Measurements from ENCODE around the gene ERCC3. TPM values are rescaled to one million over a fixed set of nuclear protein-coding genes. Genes with fewer than 3 reads are reported as not detected.
"Not testable (repeated sequence)": the region's sequence is repeated elsewhere in the genome, so short reads cannot be mapped to it uniquely, and the experiment has no call there.

Gene ERCC3
- total RNA-seq, 2 donors from 2014 or later = 51.6 to 58.2 TPM

GRCh38 chr2:127256866-127257265 lies 37.1 kb downstream of the ERCC3 start:
- peaks cover 6% of the 10 kb centered on the region for H3K4me1 Mint-ChIP-seq

GRCh38 chr2:127256381-127256780 lies 37.6 kb downstream of the ERCC3 start:
- Mint-ChIP-seq H3K4me3 (no peak overlapping the region), H3K9me3 (no peaks in the 10 kb centered on the region), H3K27me3 (no peaks in the 10 kb centered on the region), H3K36me3 (ENCODE audit: low read depth) (peaks cover 63% of the 10 kb centered on the region), H3K27ac (no peak overlapping the region), H3K4me1 (peaks cover 6% of the 10 kb centered on the region)
- no peak for ATAC-seq (replicated peaks)

More at GRCh38 chr2:127256866-127257265, 37.1 kb downstream of the ERCC3 start:
- Mint-ChIP-seq H3K27ac (peak overlapping the region; percentile 55), H3K4me3 (no peak overlapping the region), H3K36me3 (ENCODE audit: low read depth) (peaks cover 65% of the 10 kb centered on the region), H3K9me3 (no peaks in the 10 kb centered on the region), H3K27me3 (no peaks in the 10 kb centered on the region)
- ATAC-seq (replicated peaks) = no peak

GRCh38 chr2:127255721-127256120 lies 38.2 kb downstream of the ERCC3 start:
- no peaks in the 10 kb centered on the region for H3K27me3 Mint-ChIP-seq
- H3K4me3 Mint-ChIP-seq = no peak overlapping the region
- no peak for ATAC-seq (replicated peaks)
- H3K4me1 Mint-ChIP-seq = peaks cover 6% of the 10 kb centered on the region
- H3K36me3 Mint-ChIP-seq (ENCODE audit: low read depth) = peaks cover 59% of the 10 kb centered on the region
- no peak overlapping the region for H3K27ac Mint-ChIP-seq
- no peaks in the 10 kb centered on the region for H3K9me3 Mint-ChIP-seq

- H3K27me3 Mint-ChIP-seq = no peaks in the 10 kb centered on the region
- H3K4me3 Mint-ChIP-seq = no peak overlapping the region
- peaks cover 54% of the 10 kb centered on the region for H3K36me3 Mint-ChIP-seq (ENCODE audit: low read depth)
- ATAC-seq (replicated peaks) = no peak
- H3K4me1 Mint-ChIP-seq = peaks cover 6% of the 10 kb centered on the region
- H3K27ac Mint-ChIP-seq = no peak overlapping the region
- H3K9me3 Mint-ChIP-seq = no peaks in the 10 kb centered on the region
These were observed 38.8 kb downstream of the ERCC3 start for GRCh38 chr2:127255146-127255545.

- H3K36me3 Mint-ChIP-seq (ENCODE audit: low read depth) = peaks cover 47% of the 10 kb centered on the region
- peaks cover 3% of the 10 kb centered on the region for H3K4me1 Mint-ChIP-seq
- no peak for ATAC-seq (replicated peaks)
- peak overlapping the region; percentile 34 for H3K27ac Mint-ChIP-seq
- H3K4me3 Mint-ChIP-seq = no peak overlapping the region
- H3K9me3 Mint-ChIP-seq = no peaks in the 10 kb centered on the region
- H3K27me3 Mint-ChIP-seq = no peaks in the 10 kb centered on the region
These were observed 39.5 kb downstream of the ERCC3 start for GRCh38 chr2:127254386-127254981.

- not testable (repeated sequence) for H3K4me3 Mint-ChIP-seq; H3K27me3 Mint-ChIP-seq; H3K27ac Mint-ChIP-seq; H3K4me1 Mint-ChIP-seq; H3K36me3 Mint-ChIP-seq (ENCODE audit: low read depth)
- peaks cover 14% of the 10 kb centered on the region for H3K9me3 Mint-ChIP-seq
- peak; percentile 78 for ATAC-seq (replicated peaks)
These were observed 52.8 kb downstream of the ERCC3 start for GRCh38 chr2:127241184-127241583.

- H3K27me3 Mint-ChIP-seq = no peaks in the 10 kb centered on the region
- H3K9me3 Mint-ChIP-seq = peaks cover 14% of the 10 kb centered on the region
- no peak for ATAC-seq (replicated peaks)
- no peaks in the 10 kb centered on the region for H3K36me3 Mint-ChIP-seq (ENCODE audit: low read depth)
- H3K4me3 Mint-ChIP-seq = no peak overlapping the region
- no peak overlapping the region for H3K27ac Mint-ChIP-seq
- H3K4me1 Mint-ChIP-seq = no peaks in the 10 kb centered on the region
These were observed 54.5 kb downstream of the ERCC3 start for GRCh38 chr2:127239395-127239794.

GRCh38 chr2:127237768-127238167 lies 56.2 kb downstream of the ERCC3 start:
- not testable (repeated sequence) for H3K36me3 Mint-ChIP-seq (ENCODE audit: low read depth); ATAC-seq (replicated peaks); H3K27ac Mint-ChIP-seq; H3K4me1 Mint-ChIP-seq; H3K4me3 Mint-ChIP-seq; H3K27me3 Mint-ChIP-seq
- H3K9me3 Mint-ChIP-seq = peaks cover 14% of the 10 kb centered on the region

GRCh38 chr2:127235082-127235702 lies 58.8 kb downstream of the ERCC3 start:
- no peak for ATAC-seq (replicated peaks)
- Mint-ChIP-seq H3K4me3 (no peak overlapping the region), H3K9me3 (peaks cover 10% of the 10 kb centered on the region), H3K27me3 (no peaks in the 10 kb centered on the region), H3K36me3 (ENCODE audit: low read depth) (no peaks in the 10 kb centered on the region), H3K4me1 (no peaks in the 10 kb centered on the region), H3K27ac (no peak overlapping the region)

GRCh38 chr2:127233710-127234109 lies 60.2 kb downstream of the ERCC3 start:
- Mint-ChIP-seq H3K4me1 (no peaks in the 10 kb centered on the region), H3K27me3 (peaks cover 6% of the 10 kb centered on the region), H3K9me3 (peaks cover 9% of the 10 kb centered on the region), H3K36me3 (ENCODE audit: low read depth) (no peaks in the 10 kb centered on the region), H3K4me3 (no peak overlapping the region), H3K27ac (no peak overlapping the region)
- ATAC-seq (replicated peaks) = no peak

GRCh38 chr2:127231130-127231865 lies 62.6 kb downstream of the ERCC3 start:
- no peak overlapping the region for H3K4me3 Mint-ChIP-seq
- no peak overlapping the region for H3K27ac Mint-ChIP-seq
- peaks cover 12% of the 10 kb centered on the region for H3K27me3 Mint-ChIP-seq
- peaks cover 4% of the 10 kb centered on the region for H3K4me1 Mint-ChIP-seq
- H3K9me3 Mint-ChIP-seq = peaks cover 4% of the 10 kb centered on the region
- no peaks in the 10 kb centered on the region for H3K36me3 Mint-ChIP-seq (ENCODE audit: low read depth)
- ATAC-seq (replicated peaks) = no peak

GRCh38 chr2:127229555-127229954 lies 64.4 kb downstream of the ERCC3 start:
- Mint-ChIP-seq H3K4me1 (peaks cover 15% of the 10 kb centered on the region), H3K36me3 (ENCODE audit: low read depth) (no peaks in the 10 kb centered on the region), H3K4me3 (no peak overlapping the region), H3K9me3 (peaks cover 4% of the 10 kb centered on the region), H3K27me3 (peaks cover 26% of the 10 kb centered on the region), H3K27ac (peak overlapping the region; percentile 12)
- ATAC-seq (replicated peaks) = no peak

GRCh38 chr2:127228102-127228501 lies 65.8 kb downstream of the ERCC3 start:
- ATAC-seq (replicated peaks) = no peak
- H3K36me3 Mint-ChIP-seq (ENCODE audit: low read depth) = no peaks in the 10 kb centered on the region
- peaks cover 37% of the 10 kb centered on the region for H3K27me3 Mint-ChIP-seq
- no peak overlapping the region for H3K4me3 Mint-ChIP-seq
- H3K27ac Mint-ChIP-seq = no peak overlapping the region
- peaks cover 4% of the 10 kb centered on the region for H3K9me3 Mint-ChIP-seq
- peaks cover 15% of the 10 kb centered on the region for H3K4me1 Mint-ChIP-seq

- H3K27me3 Mint-ChIP-seq = peaks cover 40% of the 10 kb centered on the region
- H3K27ac Mint-ChIP-seq = peak overlapping the region; percentile 90
- ATAC-seq (replicated peaks); H3K9me3 Mint-ChIP-seq; H3K36me3 Mint-ChIP-seq (ENCODE audit: low read depth): not testable (repeated sequence)
- H3K4me3 Mint-ChIP-seq = peak overlapping the region; percentile 76
- H3K4me1 Mint-ChIP-seq = peaks cover 15% of the 10 kb centered on the region
These were observed 66.7 kb downstream of the ERCC3 start for GRCh38 chr2:127227264-127227660.

Data from activated T-helper 17 cell treated with anti-CD3 and anti-CD28 coated beads, Interleukin-2, amount 50 U/mL, for 72 hours (primary cell).